K562 (cell line): ENCODE data around the gene SLC9A2. TPM values are rescaled to one million over a fixed set of nuclear protein-coding genes. Genes with fewer than 3 reads are reported as not detected.

Source experiments
- ATF1 ChIP-seq, 2 experiments: fragments of 450-650 bp in 1 of 2; IDR thresholded peaks; 2 replicates each; pipeline ENCODE4 v1.6.1; 2016; ENCODE audit warnings: missing compliant biosample characterization in 1 of 2, missing genetic modification characterization in 1 of 2
- CBFA2T2 ChIP-seq: fragments of 450-650 bp; conservative IDR thresholded peaks from 2 replicates; pipeline ENCODE4 v1.6.1; 2017; ENCODE audit warnings: mild to moderate bottlenecking
- CEBPG ChIP-seq, 3 experiments: fragments of 200-800 bp in 1 of 3; sonication (Bioruptor generic) in 1 of 3; sonication (generic) in 1 of 3; formaldehyde crosslinking in 1 of 3; IDR thresholded peaks in 2 of 3; conservative IDR thresholded peaks in 1 of 3; 2 replicates each; pipeline versions ENCODE4 v1.6.1 to v1.8.0; 2016 to 2022; ENCODE audit warnings: missing compliant biosample characterization in 2 of 3, missing genetic modification characterization in 2 of 3, mild to moderate bottlenecking in 1 of 3, missing genetic modification reagents in 1 of 3
- CREB1 ChIP-seq, 2 experiments: sonication (generic) in 1 of 2; formaldehyde crosslinking in 1 of 2; IDR thresholded peaks; 2 replicates each; pipeline versions ENCODE4 v1.6.1 to v1.8.0; 2012 to 2022; ENCODE audit warnings: inconsistent platforms in 1 of 2, mild to moderate bottlenecking in 1 of 2, missing genetic modification reagents in 1 of 2, moderate library complexity in 1 of 2
- CXXC5 ChIP-seq: fragments of 250-450 bp; sonication (Bioruptor Pico); IDR thresholded peaks from 2 replicates; pipeline ENCODE4 v1.8.0; 2022; ENCODE audit warnings: inconsistent platforms, mild to moderate bottlenecking, moderate library complexity
- HDAC2 ChIP-seq: fragments of 450-650 bp; IDR thresholded peaks from 2 replicates; pipeline ENCODE4 v1.6.1; 2016; ENCODE audit warnings: mild to moderate bottlenecking
- MAZ ChIP-seq, 2 experiments: fragments of 450-650 bp in 1 of 2; sonication (generic) in 1 of 2; formaldehyde crosslinking; IDR thresholded peaks in 1 of 2; conservative IDR thresholded peaks in 1 of 2; 2 replicates each; pipeline versions ENCODE4 v1.4.0 to v1.5.0; 2020; ENCODE audit warnings: mild to moderate bottlenecking in 1 of 2, missing genetic modification reagents in 1 of 2
- NCOR1 ChIP-seq: fragments of 450-650 bp; IDR thresholded peaks from 2 replicates; pipeline ENCODE4 v1.6.1; 2016; ENCODE audit warnings: mild to moderate bottlenecking, moderate library complexity
- POLR2B ChIP-seq: fragments of 450-650 bp; IDR thresholded peaks from 2 replicates; pipeline ENCODE4 v1.6.1; 2018; ENCODE audit warnings: low read depth; ENCODE audit not compliant: partially characterized antibody
- POLR2H ChIP-seq: IDR thresholded peaks from 2 replicates; pipeline ENCODE4 v1.6.1; 2016; ENCODE audit warnings: missing genetic modification characterization, low read depth, mild to moderate bottlenecking, control low read depth, missing compliant biosample characterization, moderate library complexity
- RCOR1 ChIP-seq, 2 experiments: IDR thresholded peaks; 2 replicates each; pipeline ENCODE4 v1.6.1; 2012; ENCODE audit warnings: low read depth in 2 of 2, low read length in 2 of 2, borderline replicate concordance in 1 of 2, improper control_type of control experiment in 1 of 2
- SAFB2 ChIP-seq: fragments of 200-400 bp; formaldehyde crosslinking; IDR thresholded peaks from 2 replicates; pipeline ENCODE4 v1.6.1; 2018; ENCODE audit warnings: borderline replicate concordance, low read length, low read depth, moderate library complexity; ENCODE audit not compliant: severe bottlenecking
- YY1 ChIP-seq, 3 experiments: IDR thresholded peaks; 2 replicates each; pipeline ENCODE4 v1.6.1; 2011; ENCODE audit warnings: low read length in 2 of 3, mild to moderate bottlenecking in 2 of 3, moderate library complexity in 2 of 3, borderline replicate concordance in 1 of 3, control low read depth in 1 of 3, low read depth in 1 of 3; ENCODE audit not compliant: insufficient read depth in 3 of 3, insufficient replicate concordance in 2 of 3, control insufficient read depth in 1 of 3, insufficient read length in 1 of 3; ENCODE audit errors: extremely low read depth in 1 of 3
- ZC3H8 ChIP-seq: fragments of 450-650 bp; IDR thresholded peaks from 2 replicates; pipeline ENCODE4 v1.6.1; 2017
- ZFX ChIP-seq: sonication (generic); formaldehyde crosslinking; IDR thresholded peaks from 2 replicates; pipeline ENCODE4 v1.8.0; 2022; ENCODE audit warnings: mild to moderate bottlenecking, missing genetic modification reagents, moderate library complexity
- ZNF134 ChIP-seq: fragments of 250-450 bp; sonication (Bioruptor Pico); conservative IDR thresholded peaks from 2 replicates; pipeline ENCODE4 v1.4.0; 2020
- ZNF282 ChIP-seq: sonication (generic); formaldehyde crosslinking; IDR thresholded peaks from 2 replicates; pipeline ENCODE4 v1.8.1; 2023; ENCODE audit warnings: missing genetic modification reagents
- ZNF354B ChIP-seq: fragments of 250-450 bp; sonication (Bioruptor Pico); IDR thresholded peaks from 2 replicates; pipeline ENCODE4 v1.4.0; 2020
- polyA plus RNA-seq, 8 experiments: library from polyadenylated mRNA; depleted of rRNA in 4 of 8; stranded (reverse) in 5 of 8; unstranded in 3 of 8; fragments of >200 nt; fragmentation: Nextera tagmentation in 2 of 8; fragmentation: Illumina TruSeq in 1 of 8; extraction: Ambion mirVana in 2 of 8; extraction: Trizol in 1 of 8; gene quantifications; 2 replicates each; pipeline versions ENCODE4 v1.2.1 to v1.2.3, GENCODE V29; 2011 to 2014; ENCODE audit warnings: inconsistent platforms in 1 of 8, missing spikeins in 1 of 8
- total RNA-seq, 7 experiments: library from RNA; depleted of rRNA in 6 of 7; stranded (reverse); fragments of >200 nt in 6 of 7; fragmentation: Illumina TruSeq in 2 of 7; extraction: Trizol in 2 of 7; gene quantifications; 2 replicates each; pipeline versions ENCODE4 v1.2.1 to v1.2.3, GENCODE V29; 2011 to 2021; ENCODE audit warnings: low replicate concordance in 1 of 7

Gene SLC9A2
- total and polyA plus RNA-seq, 9 of the 15 experiments (the other 6 are each of a cell fraction or from before 2014, with no cell fraction given) = 0.45 to 3.3 (median 1.6) TPM

GRCh38 chr2:102634831-102635241 is 15.5 kb downstream of the SLC9A2 start (continued):
- peak in 1 of 3 experiments; percentile 29 for TF ChIP-seq YY1 (IDR thresholded peaks at IDR 0.05; ENCODE audit: borderline replicate concordance in 1 of 3, control insufficient read depth in 1 of 3, extremely low read depth in 1 of 3, insufficient read depth in 3 of 3, insufficient read length in 1 of 3, insufficient replicate concordance in 2 of 3, low read depth in 1 of 3, low read length in 2 of 3)
- peak; percentile 52; the same call in 1 of the 2 replicates for TF ChIP-seq CREB1 (IDR thresholded peaks at IDR 0.05)
- TF ChIP-seq CREB1 (CRISPR knock-in tag; IDR thresholded peaks at IDR 0.05) = no peak
- no peak for TF ChIP-seq CEBPG (CRISPR knock-in tag; IDR thresholded peaks at IDR 0.05)
- peak in 1 of 2 experiments; percentile 2; a peak in 1 of 4 replicates for TF ChIP-seq CEBPG (tag; conservative IDR thresholded peaks at IDR 0.05 in 1 of 2, IDR thresholded peaks at IDR 0.05 in 1 of 2)
- 0 out of 2 replicates have a peak, but pooled peaks have one; percentile 2 for TF ChIP-seq POLR2H (tag)
- peak; percentile 62; the same call in 1 of the 2 replicates for TF ChIP-seq HDAC2
- no peak for TF ChIP-seq ZNF134
- no peak for TF ChIP-seq POLR2B
- peak; percentile 59; the same call in 1 of the 2 replicates for TF ChIP-seq ZFX (CRISPR knock-in tag)
- TF ChIP-seq SAFB2 = no peak
- no peak for TF ChIP-seq MAZ (CRISPR knock-in tag; conservative IDR thresholded peaks at IDR 0.05 in 1 of 2, IDR thresholded peaks at IDR 0.05 in 1 of 2)
- peak; percentile 63 for TF ChIP-seq CXXC5 (CRISPR knock-in tag)
- no peak for TF ChIP-seq ATF1 (CRISPR knock-in tag; IDR thresholded peaks at IDR 0.05)
- TF ChIP-seq ATF1 (tag; IDR thresholded peaks at IDR 0.05) = peak; percentile 28; the same call in 1 of the 2 replicates
- peak; percentile 67 for TF ChIP-seq CBFA2T2
- TF ChIP-seq NCOR1 = peak; percentile 79
- TF ChIP-seq ZC3H8 = no peak
- TF ChIP-seq ZNF354B (CRISPR knock-in tag) = no peak
- peak in 1 of 2 experiments; percentile 64; a peak in 1 of 4 replicates for TF ChIP-seq RCOR1 (IDR thresholded peaks at IDR 0.05; ENCODE audit: borderline replicate concordance in 1 of 2, low read depth in 2 of 2, low read length in 2 of 2)
- no peak for TF ChIP-seq ZNF282
- TF ChIP-seq, all 486 proteins: peak for 71
